Measurements from ENCODE around the gene LPAR1.

- TF ChIP-seq CTCF (IDR thresholded peaks at IDR 0.05) (no peak), POLR2AphosphoS5 (IDR thresholded peaks at IDR 0.05) (no peak), POLR2A (IDR thresholded peaks at IDR 0.05) (no peak)
Observed at GRCh38 chr9:110960288-110960687, 78.0 kb downstream of the LPAR1 start.
